IMR-90 (cell line): ENCODE data around the gene SPATA12. TPM values are rescaled to one million over a fixed set of nuclear protein-coding genes. Genes with fewer than 3 reads are reported as not detected.

Source experiments
- ATAC-seq: fragments of 200-7000 bp; cut with Tn5 transposase; 2 replicates; pipeline ENCODE4 v1.9.1; 2020; ENCODE audit warnings: low read depth, mild to moderate bottlenecking, moderate library complexity
- Bru-seq: library from RNA; stranded (reverse); fragments of 400-500 nt; gene quantifications from one replicate; lab custom pipeline; 2021; lab: Mats Ljungman, UMichigan
- BruChase-seq, 2 experiments: library from RNA; stranded (reverse); fragments of 400-500 nt; gene quantifications; one replicate each; lab custom pipeline; 2021; lab: Mats Ljungman, UMichigan
- BruUV-seq: library from RNA; stranded (reverse); fragments of 400-500 nt; replicated peaks from 2 replicates; lab custom pipeline; 2021; lab: Mats Ljungman, UMichigan
- CTCF ChIA-PET: fragments of 300-600 bp; formaldehyde crosslinking; extraction: SDS; loops from one replicate; lab custom pipeline; 2021; ENCODE audit warnings: antibody characterized with exemption; lab: Yijun Ruan, JAX
- POLR2A ChIA-PET: fragments of 300-600 bp; sonication (Branson Sonifier 250); formaldehyde crosslinking; loops from one replicate; lab custom pipeline; 2022; ENCODE audit warnings: antibody characterized with exemption; ENCODE audit not compliant: unreplicated experiment; lab: Charles Lee
- DNase-seq: peaks from one replicate; pipeline ENCODE4 v3.0.0; 2013
- H2AFZ ChIP-seq: replicated peaks from 2 replicates; pipeline ENCODE3; 2013; ENCODE audit warnings: low read length, mild to moderate bottlenecking; ENCODE audit not compliant: poor library complexity
- H2AK5ac ChIP-seq: 2 replicates; pipeline ENCODE4 v1.6.1; 2013; ENCODE audit warnings: low read depth, low read length, inconsistent platforms
- H2AK9ac ChIP-seq: replicated peaks from 2 replicates; pipeline ENCODE3; 2013; ENCODE audit warnings: mild to moderate bottlenecking, low read depth, low read length, moderate library complexity; ENCODE audit not compliant: poor library complexity
- H2BK120ac ChIP-seq: 2 replicates; pipeline ENCODE4 v1.6.1; 2013; ENCODE audit warnings: low read depth, low read length, inconsistent platforms
- H2BK15ac ChIP-seq: 3 replicates; pipeline ENCODE4 v1.6.1; 2013; ENCODE audit warnings: low read depth, low read length, inconsistent platforms
- H2BK20ac ChIP-seq: 2 replicates; pipeline ENCODE4 v1.6.1; 2013; ENCODE audit warnings: low read depth, mild to moderate bottlenecking, inconsistent platforms, low read length, moderate library complexity
- H2BK5ac ChIP-seq: 2 replicates; pipeline ENCODE4 v1.6.1; 2013; ENCODE audit warnings: mild to moderate bottlenecking, low read depth, low read length, inconsistent platforms; ENCODE audit not compliant: poor library complexity, severe bottlenecking
- H3K14ac ChIP-seq: replicated peaks from 2 replicates; pipeline ENCODE4 v1.6.1; 2013; ENCODE audit warnings: low read depth, low read length, inconsistent platforms
- H3K18ac ChIP-seq: 2 replicates; pipeline ENCODE4 v1.6.1; 2013; ENCODE audit warnings: low read depth, low read length, control low read depth
- H3K23ac ChIP-seq: 2 replicates; pipeline ENCODE4 v1.6.1; 2013; ENCODE audit warnings: low read depth, low read length, inconsistent platforms
- H3K27ac ChIP-seq: 2 replicates; pipeline ENCODE4 v1.5.1; 2013; ENCODE audit warnings: mild to moderate bottlenecking, control low read depth, low read length; ENCODE audit not compliant: insufficient read depth
- H3K27me3 ChIP-seq: 2 replicates; pipeline ENCODE4 v1.6.1; 2013; ENCODE audit warnings: low read length; ENCODE audit not compliant: control insufficient read depth, insufficient read depth
- H3K36me3 ChIP-seq: 2 replicates; pipeline ENCODE4 v1.6.1; 2013; ENCODE audit warnings: low read length, mixed read lengths; ENCODE audit not compliant: control insufficient read depth, insufficient read depth
- H3K4ac ChIP-seq: 2 replicates; pipeline ENCODE4 v1.6.1; 2013; ENCODE audit warnings: low read depth, low read length, inconsistent platforms
- H3K4me1 ChIP-seq: 2 replicates; pipeline ENCODE4 v1.6.1; 2013; ENCODE audit warnings: low read length, mixed read lengths; ENCODE audit not compliant: control insufficient read depth, insufficient read depth
- H3K4me2 ChIP-seq: 2 replicates; pipeline ENCODE4 v1.6.1; 2013; ENCODE audit warnings: low read depth, mild to moderate bottlenecking, control low read depth, low read length, moderate library complexity
- H3K4me3 ChIP-seq: 2 replicates; pipeline ENCODE4 v1.5.1; 2013; ENCODE audit warnings: low read depth, mild to moderate bottlenecking, control low read depth, low read length, moderate library complexity; ENCODE audit not compliant: insufficient read depth
- H3K56ac ChIP-seq: 2 replicates; pipeline ENCODE4 v1.6.1; 2013; ENCODE audit warnings: low read length, inconsistent platforms; ENCODE audit not compliant: insufficient read depth; ENCODE audit errors: extremely low read depth
- H3K79me1 ChIP-seq, 2 experiments: 2 replicates each; pipeline ENCODE4 v1.6.1; 2013; ENCODE audit warnings: low read length in 2 of 2, inconsistent platforms in 1 of 2, low read depth in 1 of 2
- H3K9ac ChIP-seq: 2 replicates; pipeline ENCODE4 v1.6.1; 2013; ENCODE audit warnings: low read depth, low read length, control low read depth
- H3K9me1 ChIP-seq: 2 replicates; pipeline ENCODE4 v1.6.1; 2013; ENCODE audit warnings: low read length, inconsistent platforms; ENCODE audit not compliant: insufficient read depth
- H3K9me3 ChIP-seq: 2 replicates; pipeline ENCODE4 v1.6.1; 2013; ENCODE audit warnings: low read length; ENCODE audit not compliant: control insufficient read depth, insufficient read depth
- H4K20me1 ChIP-seq: 2 replicates; pipeline ENCODE4 v1.6.1; 2013; ENCODE audit warnings: low read length, inconsistent platforms; ENCODE audit not compliant: insufficient read depth
- H4K5ac ChIP-seq: 2 replicates; pipeline ENCODE4 v1.6.1; 2013; ENCODE audit warnings: mild to moderate bottlenecking, low read depth, low read length, control low read depth
- H4K8ac ChIP-seq, 2 experiments: 2 replicates each; pipeline ENCODE4 v1.6.1; 2013; ENCODE audit warnings: low read depth in 2 of 2, low read length in 2 of 2, control low read depth in 1 of 2, inconsistent platforms in 1 of 2
- H4K91ac ChIP-seq: 2 replicates; pipeline ENCODE4 v1.6.1; 2013; ENCODE audit warnings: low read depth, low read length, inconsistent platforms; ENCODE audit not compliant: insufficient read depth
- BHLHE40 ChIP-seq: fragments of 150-350 bp; IDR thresholded peaks from 2 replicates; pipeline ENCODE4 v1.6.1; 2016; ENCODE audit warnings: mild to moderate bottlenecking, low read depth, low read length
- CHD1 ChIP-seq: IDR thresholded peaks from 2 replicates; pipeline ENCODE4 v1.6.1; 2012; ENCODE audit warnings: low read depth, low read length, improper control_type of control experiment
- FOS ChIP-seq: fragments of 150-350 bp; IDR thresholded peaks from 2 replicates; pipeline ENCODE4 v1.6.1; 2016; ENCODE audit warnings: low read depth, low read length
- MAZ ChIP-seq: IDR thresholded peaks from 2 replicates; pipeline ENCODE4 v1.6.1; 2012; ENCODE audit warnings: low read depth, mild to moderate bottlenecking, low read length, improper control_type of control experiment, moderate library complexity, borderline replicate concordance
- RCOR1 ChIP-seq: IDR thresholded peaks from 2 replicates; pipeline ENCODE4 v1.6.1; 2012; ENCODE audit warnings: mild to moderate bottlenecking, low read length, improper control_type of control experiment; ENCODE audit not compliant: insufficient replicate concordance
- WGBS, 2 experiments: methylation state at CpG; one replicate each; pipeline versions ENCODE4 v1.1.5 to v1.1.7; 2013; ENCODE audit warnings: missing lambda C conversion rate in 2 of 2; ENCODE audit not compliant: insufficient read length in 1 of 2; ENCODE audit errors: extremely low coverage in 2 of 2; 5-methylcytosine and 5-hydroxymethylcytosine counted together
- dilution Hi-C: fragments of 300-500 bp; cut with HindIII; formaldehyde crosslinking; loops from one replicate; pipeline ENCODE4 v1.14.3; 2018; ENCODE audit warnings: low sequenced_read_pairs; ENCODE audit not compliant: unreplicated experiment
- in situ Hi-C: fragments of 300-500 bp; cut with MboI; formaldehyde crosslinking; loops from 3 replicates; pipeline ENCODE4 v1.14.3; 2019; ENCODE audit warnings: low sequenced_read_pairs, inconsistent platforms, mixed read lengths
- intact Hi-C: fragments of 100-400 bp; cut with micrococcal nuclease; formaldehyde crosslinking; loops from 2 replicates; pipeline ENCODE4 v1.10.0; 2022
- long read RNA-seq: library from polyadenylated mRNA; unstranded; transcript quantifications from one replicate; pipeline ENCODE4 v2.0.0, GENCODE V29; 2021; ENCODE audit not compliant: unreplicated experiment
- polyA plus RNA-seq, 3 experiments: library from polyadenylated mRNA; depleted of rRNA; stranded (reverse); fragments of >200 nt; gene quantifications; 2 replicates each; pipeline ENCODE4 v1.2.3, GENCODE V29; 2012; ENCODE audit warnings: low replicate concordance in 1 of 3
- total RNA-seq: library from RNA; depleted of rRNA; stranded (reverse); fragments of >200 nt; gene quantifications from 2 replicates; pipeline ENCODE4 v1.2.3, GENCODE V29; 2012; rRNA removed
- TF ChIP-seq, protein P1 (sequence below): fragments of 150-350 bp; IDR thresholded peaks from 2 replicates; pipeline ENCODE4 v1.6.1; 2017; ENCODE audit warnings: mild to moderate bottlenecking, antibody characterized with exemption, low read length, low read depth

SPATA12 gene, protein sequence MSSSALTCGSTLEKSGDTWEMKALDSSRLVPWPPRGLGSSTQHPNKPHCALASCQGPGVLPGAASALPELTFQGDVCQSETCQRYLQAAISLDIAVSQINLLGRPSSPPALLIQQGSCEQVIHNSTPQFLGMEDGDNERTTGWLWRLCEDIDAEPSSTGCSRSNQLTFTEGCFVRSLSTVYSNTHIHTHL
- total RNA-seq (under 0.01 TPM in 1 of 2 replicates, not detected in the other), polyA plus RNA-seq (2012; rRNA removed) (not detected in 2 replicates), Bru-seq, nascent RNA (not detected), BruChase-seq, experiment 1, labeled RNA remaining after a 6-hour chase (percentile 5 among the genes with signal in this experiment), BruChase-seq, experiment 2, labeled RNA remaining after a 2-hour chase (percentile 6 among the genes with signal in this experiment)
- not detected in 2 replicates for polyA plus RNA-seq (2012; cell fraction: cytosol; rRNA removed)
- polyA plus RNA-seq (2012; cell fraction: nucleus; rRNA removed; ENCODE audit: low replicate concordance), result not detected in 2 replicates
- long read RNA-seq, result 0 reads

DNA sequence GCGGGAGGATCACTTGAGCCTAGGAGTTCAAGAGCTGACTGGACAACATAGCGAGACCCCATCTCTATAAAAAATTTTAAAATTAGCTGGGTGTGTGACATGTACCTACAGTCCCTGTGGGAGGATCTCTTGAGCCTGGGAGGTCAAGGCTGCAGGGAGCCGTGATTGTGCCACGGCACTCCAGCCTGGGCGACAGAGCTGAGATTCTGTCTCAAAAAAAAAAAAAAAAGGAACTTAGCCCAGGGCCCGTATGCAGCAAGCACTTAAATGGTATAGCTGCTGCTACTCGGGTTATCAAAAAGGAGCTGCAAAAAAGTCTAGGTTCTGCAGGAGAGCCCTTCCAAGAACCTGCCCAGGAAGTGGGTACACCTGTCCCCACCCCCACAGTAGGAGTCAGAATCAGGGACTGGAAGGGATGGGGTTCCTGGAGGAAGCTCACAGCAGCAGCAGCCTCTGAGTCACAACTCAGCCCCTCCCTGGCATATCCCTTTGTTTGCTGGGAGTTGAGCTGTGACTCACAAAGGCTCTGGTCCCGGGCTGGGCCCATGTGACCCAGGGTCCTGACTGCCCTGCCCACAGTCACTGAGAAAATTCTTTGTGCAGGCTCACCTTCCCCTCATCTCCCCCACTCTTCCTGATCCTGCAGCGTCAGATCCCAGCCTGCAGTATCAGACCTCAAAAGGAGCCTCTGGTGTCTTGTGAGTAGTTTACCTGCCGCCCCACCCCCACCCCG lies at the start of gene SPATA12:
Gene SPATA12 (plus strand): TSS at position 576 of the 733 bp plus-strand sequence. CDS start 13,031 bp downstream, outside the sequence.
- Histone ChIP-seq H2BK15ac (no peak within 1 kb of the TSS), H3K9me1 (no peaks in the 10 kb centered on the region), H3K18ac (no peak within 1 kb of the TSS), H2BK120ac (peak within 1 kb of the TSS; percentile 21; the same call in 1 of the 2 replicates), H3K4me3 (no peak within 1 kb of the TSS), H3K27ac (no peak within 1 kb of the TSS), H3K36me3 (no peaks in the 10 kb centered on the region), H3K4me1 (peaks cover 2% of the 10 kb centered on the region; the same call in 1 of the 2 replicates), H3K56ac (no peak within 1 kb of the TSS), H4K8ac (no peak within 1 kb of the TSS; a peak in 1 of 4 replicates), H3K9me3 (no peaks in the 10 kb centered on the region), H3K4ac (peak within 1 kb of the TSS; percentile 28; the same call in 1 of the 2 replicates), H2AFZ (peak within 1 kb of the TSS; percentile 77), H3K4me2 (no peak within 1 kb of the TSS), H4K5ac (no peak within 1 kb of the TSS; the same call in 1 of the 2 replicates), H3K23ac (no peak within 1 kb of the TSS), H2AK5ac (no peak within 1 kb of the TSS), H3K27me3 (no peaks in the 10 kb centered on the region), H4K91ac (no peak within 1 kb of the TSS), H2BK5ac (no peak within 1 kb of the TSS), H2BK20ac (no peak within 1 kb of the TSS), H4K20me1 (no peaks in the 10 kb centered on the region), H3K79me1 (no peaks in the 10 kb centered on the region), H3K14ac (no peak within 1 kb of the TSS), H3K9ac (no peak within 1 kb of the TSS), H2AK9ac (peak within 1 kb of the TSS; percentile 79)
- BruUV-seq, result no TSS peak
- TF ChIP-seq FOS (peak; percentile 66), RCOR1 (no peak), BHLHE40 (peak; percentile 41), MAZ (0 out of 2 replicates have a peak, but pooled peaks have one; percentile 39), CHD1 (no peak)
- TF ChIP-seq, protein P1, sequence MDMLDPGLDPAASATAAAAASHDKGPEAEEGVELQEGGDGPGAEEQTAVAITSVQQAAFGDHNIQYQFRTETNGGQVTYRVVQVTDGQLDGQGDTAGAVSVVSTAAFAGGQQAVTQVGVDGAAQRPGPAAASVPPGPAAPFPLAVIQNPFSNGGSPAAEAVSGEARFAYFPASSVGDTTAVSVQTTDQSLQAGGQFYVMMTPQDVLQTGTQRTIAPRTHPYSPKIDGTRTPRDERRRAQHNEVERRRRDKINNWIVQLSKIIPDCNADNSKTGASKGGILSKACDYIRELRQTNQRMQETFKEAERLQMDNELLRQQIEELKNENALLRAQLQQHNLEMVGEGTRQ, result peak; percentile 93
- peak; percentile 86 for DNase-seq
- CTCF ChIA-PET, result no interaction called here
- ATAC-seq, result peak; percentile 96
- dilution Hi-C loops, result no loop called here
- in situ Hi-C loops, result no loop called here
- intact Hi-C loops, result no loop called here
- POLR2A ChIA-PET, result no interaction called here
- no CpG with 5 or more reads among the region's 11 CpGs for WGBS, 2 experiments
